ENCODE data around the gene ANTKMT. TPM values are rescaled to one million over a fixed set of nuclear protein-coding genes. Genes with fewer than 3 reads are reported as not detected.

ANTKMT gene
- total RNA-seq, 1 donor from 2014 or later = 7.5 TPM

- Mint-ChIP-seq H3K4me3 (no peak overlapping the region), H3K27me3 (ENCODE audit: insufficient read depth, low read depth) (no peaks in the 10 kb centered on the region), H3K9me3 (no peaks in the 10 kb centered on the region), H3K36me3 (peaks cover 5% of the 10 kb centered on the region), H3K4me1 (peaks cover 4% of the 10 kb centered on the region), H3K27ac (no peak overlapping the region)
- no peak overlapping the region for H3K4me2 ChIP-seq
- H3K4me1 ChIP-seq = no peaks in the 10 kb centered on the region
- H3K4me3 ChIP-seq = no peak overlapping the region
- H3K36me3 ChIP-seq = no peaks in the 10 kb centered on the region
- DNase-seq (ENCODE audit: low spot score) = no peak
- TF ChIP-seq EZH2 (IDR thresholded peaks at IDR 0.05) (no peak), CTCF (IDR thresholded peaks at IDR 0.05) (no peak), EZH2phosphoT487 (IDR thresholded peaks at IDR 0.05) (no peak)
- no peaks in the 10 kb centered on the region for H3K79me2 ChIP-seq (ENCODE audit: low read depth)
- peaks cover 2% of the 10 kb centered on the region for H3K27me3 ChIP-seq
- no peak overlapping the region for H2AFZ ChIP-seq (replicated peaks)
- no peaks in the 10 kb centered on the region for H3K9me3 ChIP-seq (ENCODE audit: low read depth)
- no peak overlapping the region for H3K27ac ChIP-seq
- H4K20me1 ChIP-seq (ENCODE audit: low read depth) = peaks cover 2% of the 10 kb centered on the region
- H3F3A ChIP-seq (ENCODE audit: low read depth) = peaks cover 2% of the 10 kb centered on the region
- H3K9ac ChIP-seq = no peak overlapping the region
Observed at GRCh38 chr16:734208-734980, 13.4 kb downstream of the ANTKMT start.

- no peak for DNase-seq (ENCODE audit: low spot score)
- no peak overlapping the region for H3K27ac Mint-ChIP-seq
- TF ChIP-seq EZH2 (IDR thresholded peaks at IDR 0.05) = no peak
- TF ChIP-seq EZH2phosphoT487 (IDR thresholded peaks at IDR 0.05) = no peak
- no peak for TF ChIP-seq CTCF (IDR thresholded peaks at IDR 0.05)
- Histone ChIP-seq H2AFZ (replicated peaks) (no peak overlapping the region), H3K9ac (no peak overlapping the region), H3K4me2 (no peak overlapping the region), H3F3A (ENCODE audit: low read depth) (no peaks in the 10 kb centered on the region), H3K79me2 (ENCODE audit: low read depth) (peaks cover 6% of the 10 kb centered on the region), H3K27ac (no peak overlapping the region), H3K27me3 (no peaks in the 10 kb centered on the region), H4K20me1 (ENCODE audit: low read depth) (no peaks in the 10 kb centered on the region), H3K4me3 (no peak overlapping the region), H3K4me1 (peaks cover 5% of the 10 kb centered on the region), H3K36me3 (no peaks in the 10 kb centered on the region), H3K9me3 (ENCODE audit: low read depth) (no peaks in the 10 kb centered on the region)
- H3K9me3 Mint-ChIP-seq = no peaks in the 10 kb centered on the region
- H3K27me3 Mint-ChIP-seq (ENCODE audit: insufficient read depth, low read depth) = peaks cover 2% of the 10 kb centered on the region
- peaks cover 5% of the 10 kb centered on the region for H3K36me3 Mint-ChIP-seq
- no peak overlapping the region for H3K4me3 Mint-ChIP-seq
- H3K4me1 Mint-ChIP-seq = peaks cover 8% of the 10 kb centered on the region
Observed at GRCh38 chr16:734981-735881, 14.3 kb downstream of the ANTKMT start.

GRCh38 chr16:735982-736453 is 15.1 kb downstream of the ANTKMT start:
- H3K79me2 ChIP-seq (ENCODE audit: low read depth) = peaks cover 8% of the 10 kb centered on the region
- H3K36me3 ChIP-seq = no peaks in the 10 kb centered on the region
- no peaks in the 10 kb centered on the region for H3K9me3 Mint-ChIP-seq
- H3F3A ChIP-seq (ENCODE audit: low read depth) = no peaks in the 10 kb centered on the region
- H3K27ac Mint-ChIP-seq = no peak overlapping the region
- H3K4me2 ChIP-seq = no peak overlapping the region
- no peak overlapping the region for H3K4me3 Mint-ChIP-seq
- TF ChIP-seq EZH2 (IDR thresholded peaks at IDR 0.05) = no peak
- no peak for TF ChIP-seq EZH2phosphoT487 (IDR thresholded peaks at IDR 0.05)
- no peak for TF ChIP-seq CTCF (IDR thresholded peaks at IDR 0.05)
- peaks cover 2% of the 10 kb centered on the region for H3K27me3 Mint-ChIP-seq (ENCODE audit: insufficient read depth, low read depth)
- H3K9me3 ChIP-seq (ENCODE audit: low read depth) = no peaks in the 10 kb centered on the region
- H3K4me1 Mint-ChIP-seq = peaks cover 8% of the 10 kb centered on the region
- H3K27ac ChIP-seq = no peak overlapping the region
- no peak overlapping the region for H3K9ac ChIP-seq
- peaks cover 5% of the 10 kb centered on the region for H3K36me3 Mint-ChIP-seq
- no peaks in the 10 kb centered on the region for H4K20me1 ChIP-seq (ENCODE audit: low read depth)
- no peak overlapping the region for H3K4me3 ChIP-seq
- H3K27me3 ChIP-seq = no peaks in the 10 kb centered on the region
- DNase-seq (ENCODE audit: low spot score) = no peak
- H2AFZ ChIP-seq (replicated peaks) = no peak overlapping the region
- peaks cover 5% of the 10 kb centered on the region for H3K4me1 ChIP-seq
